Heart right ventricle (tissue), 16 donors: ENCODE data around the gene FCN3. TPM values are rescaled to one million over a fixed set of nuclear protein-coding genes. Genes with fewer than 3 reads are reported as not detected.

Experiments
- ATAC-seq, 8 donors: fragments of 200-7000 bp; cut with Tn5 transposase; one replicate each; pipeline ENCODE4 v1.9.1; 2020; ENCODE audit warnings: mild to moderate bottlenecking in 8 of 8, moderate library complexity in 8 of 8, moderate number of reproducible peaks in 1 of 8
- DNase-seq, 2 donors: peaks; one replicate each; pipeline ENCODE4 v3.0.0-alpha.2; 2020
- H3K27ac ChIP-seq, 10 donors: fragments of 200-600 bp; sonication (generic) in 2 of 10; one replicate each; pipeline versions ENCODE4 v1.5.0 to v1.8.0; 2020 to 2022; ENCODE audit warnings: mild to moderate bottlenecking in 3 of 10
- H3K27me3 ChIP-seq, 7 donors: fragments of 200-600 bp; one replicate each; pipeline ENCODE4 v1.8.0; 2021 to 2022; ENCODE audit warnings: mild to moderate bottlenecking in 2 of 7
- H3K36me3 ChIP-seq, 9 donors: fragments of 200-600 bp; sonication (generic) in 1 of 9; one replicate each; pipeline versions ENCODE4 v1.5.0 to v1.8.0; 2020 to 2022; ENCODE audit warnings: mild to moderate bottlenecking in 2 of 9
- H3K4me1 ChIP-seq, 9 donors: fragments of 200-600 bp; sonication (generic) in 1 of 9; one replicate each; pipeline versions ENCODE4 v1.5.0 to v1.8.0; 2020 to 2022; ENCODE audit warnings: mild to moderate bottlenecking in 4 of 9
- H3K4me3 ChIP-seq, 10 donors: fragments of 200-600 bp; sonication (generic) in 2 of 10; one replicate each; pipeline versions ENCODE4 v1.5.0 to v1.8.0; 2020 to 2022; ENCODE audit warnings: mild to moderate bottlenecking in 7 of 10, moderate library complexity in 2 of 10
- H3K9me3 ChIP-seq, 11 donors: fragments of 200-600 bp in 10 of 11; sonication (generic) in 2 of 11; one replicate each; pipeline versions ENCODE4 v1.5.0 to v1.8.0; 2013 to 2022; ENCODE audit warnings: mild to moderate bottlenecking in 2 of 11, control low read depth in 1 of 11, moderate library complexity in 1 of 11
- CTCF ChIP-seq, 9 donors: fragments of 200-600 bp; sonication (generic) in 2 of 9; IDR thresholded peaks; one replicate each; pipeline versions ENCODE4 v1.5.0 to v1.8.0; 2021 to 2022; ENCODE audit warnings: antibody characterized with exemption in 9 of 9, mild to moderate bottlenecking in 5 of 9, moderate library complexity in 1 of 9
- WGBS, 2 donors: extraction: QIAGEN DNeasy Blood & Tissue Kit; methylation state at CpG; one replicate each; pipeline ENCODE4 v1.1.7; 2013; ENCODE audit warnings: inconsistent platforms in 1 of 2; 5-methylcytosine and 5-hydroxymethylcytosine counted together
- intact Hi-C, 10 donors: fragments of 100-400 bp; cut with DNase I; formaldehyde crosslinking; loops; one replicate each; pipeline versions ENCODE4 v1.11.1 to v1.14.2; 2022
- polyA plus RNA-seq, 2 donors: library from polyadenylated mRNA; stranded (reverse); fragments of 200-250 nt; gene quantifications; one replicate each; pipeline ENCODE4 v1.2.3, GENCODE V29; 2013
- total RNA-seq, 10 donors: library from RNA; stranded (reverse); fragmentation: NEBNext Ultra II Directional in 3 of 10; extraction: Animal tissue kit (Norgen Biotek cat#: 25700) in 3 of 10; gene quantifications; one replicate each; pipeline versions ENCODE4 v1.2.1 to v1.2.4, GENCODE V29; 2021 to 2023
- donor health status: Arrhythmogenic right ventricular cardiomyopathy.
- donor health status: ischemic (EF 13 %, LVEDD 7.1; RV severe dilation, severe dysfunction).
- donor health status: healthy with polysubstance abuse.
- donor health status: DM: no; HTN: yes; CAD: no.
- donor health status: DM: no; HTN: no; CAD: no.
- donor health status: ischemic (EF 25% LVEDD 6.9; RV normal size, moderate dysfunction).
- donor health status: ischemic (EF 25% LVEDD 5.7; RV mildly dilated, moderate dysfunction).
- donor health status: healthy.
- donor health status: DM: yes; HTN: yes; CAD: no.
- donor health status: Ischemic cardiomyopathy.
- donor health status: ischemic (EF 35%, LVEDD 5.7; RV mildly dilated, moderate dysfunction).
- donor health status: nonischemic (EF 11% LVEDD 7.7; RV severe dilation, severe dysfunction).
- donor health status: DM: yes; HTN: yes; CAD: no.
- donor health status: PGD.
- donor health status: ischemic (EF 29% LVEDD 5.4; RV normal size, mild dysfunction).
- donor health status: nonischemic (EF 23%, LVEDD 6.1; RV moderate dilation, normal function).

The FCN3 gene
- total and polyA plus RNA-seq, 12 donors = 1.6 to 210 (median 10.9) TPM

- Histone ChIP-seq H3K9me3 (no peaks in the 10 kb centered on the region), H3K36me3 (no peaks in the 10 kb centered on the region), H3K27me3 (peaks cover 0 to 9% (median 0%) of the 10 kb centered on the region in 7 donors), H3K27ac (no peak overlapping the region), H3K4me3 (no peak overlapping the region), H3K4me1 (peaks cover 0 to 52% (median 17%) of the 10 kb centered on the region in 9 donors)
- DNase-seq (no peak), ATAC-seq (no peak)
- TF ChIP-seq CTCF (IDR thresholded peaks at IDR 0.05) = no peak
- WGBS, 2 donors = 80 to 86% methylated on average over 11 of the region's 11 CpGs
- intact Hi-C loops = loop anchor here in 3 of 10 donors (5.0 to 10.0 kb wide), 3 partner anchors 77 to 275 kb away; no protein-coding TSS in a partner anchor
Measured at GRCh38 chr1:27379564-27380122, 5.0 kb upstream of the FCN3 start.

GRCh38 chr1:27377760-27378495, 3.3 kb upstream of the FCN3 start:
- H3K36me3 ChIP-seq = no peaks in the 10 kb centered on the region
- ATAC-seq (no peak), DNase-seq (no peak)
- intact Hi-C loops = no loop called here
- no peak overlapping the region for H3K4me3 ChIP-seq
- peak overlapping the region in 4 of 10 donors; percentile 26 to 78 (median 51) for H3K27ac ChIP-seq
- H3K9me3 ChIP-seq = no peaks in the 10 kb centered on the region
- TF ChIP-seq CTCF (IDR thresholded peaks at IDR 0.05) = no peak
- WGBS, 2 donors = 67 to 70% methylated on average over 12 of the region's 12 CpGs
- peaks cover 5 to 65% (median 17%) of the 10 kb centered on the region in 9 donors for H3K4me1 ChIP-seq
- peaks cover 0 to 3% (median 0%) of the 10 kb centered on the region in 7 donors for H3K27me3 ChIP-seq

- no peaks in the 10 kb centered on the region for H3K36me3 ChIP-seq
- intact Hi-C loops = no loop called here
- peaks cover 10 to 64% (median 27%) of the 10 kb centered on the region in 9 donors for H3K4me1 ChIP-seq
- H3K27me3 ChIP-seq = no peaks in the 10 kb centered on the region
- peak in 3 of 9 donors; percentile 7 to 22 (median 16) for TF ChIP-seq CTCF (IDR thresholded peaks at IDR 0.05)
- no peaks in the 10 kb centered on the region for H3K9me3 ChIP-seq
- peak overlapping the region in 9 of 10 donors; percentile 13 to 78 (median 66) for H3K27ac ChIP-seq
- WGBS, 2 donors = 90% methylated on average over 11 of the region's 11 CpGs
- ATAC-seq (no peak), DNase-seq (no peak)
- H3K4me3 ChIP-seq = no peak overlapping the region
Measured at GRCh38 chr1:27372808-27373690, 1.6 kb downstream of the FCN3 start.
